ENCODE results near the gene PPP1R13L. TPM values are rescaled to one million over a fixed set of nuclear protein-coding genes. Genes with fewer than 3 reads are reported as not detected.

The PPP1R13L gene
- total RNA-seq, 4 donors from 2014 or later, result 5.5 to 15.5 (median 9.3) TPM

GRCh38 chr19:45352914-45353796 is 51.7 kb downstream of the PPP1R13L start:
- Histone ChIP-seq H3K27me3 (peaks cover 4% of the 10 kb centered on the region), H3K4me1 (no peaks in the 10 kb centered on the region), H3K36me3 (peaks cover 0 to 75% of the 10 kb centered on the region in 2 donors), H3K9me3 (no peaks in the 10 kb centered on the region), H3K27ac (no peak overlapping the region), H3K4me3 (no peak overlapping the region)
- WGBS, 2 donors (ENCODE audit: low coverage in 1 of 2), result 76% methylated on average over 4 of the region's 20 CpGs; no CpG with 5 or more reads in 1 of the 2 donors
- TF ChIP-seq CTCF (IDR thresholded peaks at IDR 0.05) (no peak), EP300 (IDR thresholded peaks at IDR 0.05) (no peak), POLR2AphosphoS5 (IDR thresholded peaks at IDR 0.05) (no peak), POLR2A (IDR thresholded peaks at IDR 0.05) (no peak)
- no peak for ATAC-seq

GRCh38 chr19:45352471-45352870 is 52.4 kb downstream of the PPP1R13L start:
- 80 to 100% methylated on average over 1 of the region's 20 CpGs for WGBS, 2 donors (ENCODE audit: low coverage in 1 of 2)
- TF ChIP-seq POLR2AphosphoS5 (IDR thresholded peaks at IDR 0.05) (no peak), POLR2A (IDR thresholded peaks at IDR 0.05) (no peak), EP300 (IDR thresholded peaks at IDR 0.05) (no peak), CTCF (IDR thresholded peaks at IDR 0.05) (no peak)
- Histone ChIP-seq H3K27me3 (peaks cover 11% of the 10 kb centered on the region), H3K9me3 (no peaks in the 10 kb centered on the region), H3K4me3 (no peak overlapping the region), H3K36me3 (peaks cover 0 to 73% of the 10 kb centered on the region in 2 donors), H3K4me1 (no peaks in the 10 kb centered on the region), H3K27ac (no peak overlapping the region)
- no peak for ATAC-seq

- Histone ChIP-seq H3K27me3 (peaks cover 15% of the 10 kb centered on the region), H3K9me3 (no peaks in the 10 kb centered on the region), H3K4me1 (no peaks in the 10 kb centered on the region), H3K27ac (no peak overlapping the region), H3K4me3 (no peak overlapping the region), H3K36me3 (peaks cover 0 to 69% of the 10 kb centered on the region in 2 donors)
- no CpG with 5 or more reads among the region's 15 CpGs for WGBS, 2 donors (ENCODE audit: low coverage in 1 of 2)
- no peak for TF ChIP-seq EP300 (IDR thresholded peaks at IDR 0.05)
- TF ChIP-seq CTCF (IDR thresholded peaks at IDR 0.05), result no peak
- TF ChIP-seq POLR2A (IDR thresholded peaks at IDR 0.05), result no peak
- TF ChIP-seq POLR2AphosphoS5 (IDR thresholded peaks at IDR 0.05), result no peak
- ATAC-seq, result no peak
Observed at GRCh38 chr19:45352062-45352461, 52.8 kb downstream of the PPP1R13L start.

GRCh38 chr19:45351401-45351952 is 53.4 kb downstream of the PPP1R13L start:
- 80 to 94% methylated on average over 2 to 3 of the region's 13 CpGs for WGBS, 2 donors (ENCODE audit: low coverage in 1 of 2)
- Histone ChIP-seq H3K27me3 (peaks cover 21% of the 10 kb centered on the region), H3K36me3 (peaks cover 0 to 63% of the 10 kb centered on the region in 2 donors), H3K4me1 (no peaks in the 10 kb centered on the region), H3K9me3 (no peaks in the 10 kb centered on the region), H3K27ac (no peak overlapping the region), H3K4me3 (no peak overlapping the region)
- ATAC-seq, result no peak
- TF ChIP-seq POLR2AphosphoS5 (IDR thresholded peaks at IDR 0.05) (no peak), POLR2A (IDR thresholded peaks at IDR 0.05) (no peak), CTCF (IDR thresholded peaks at IDR 0.05) (no peak), EP300 (IDR thresholded peaks at IDR 0.05) (no peak)

Measured in gastroesophageal sphincter (tissue), 4 donors.